GM18502 (cell line): Measurements from ENCODE around the gene SRGAP3.

Source experiments
- ATAC-seq: cut with Tn5 transposase; IDR thresholded peaks from one replicate; pipeline ENCODE4 v1.9.1; 2021; ENCODE audit warnings: mild to moderate bottlenecking; ENCODE audit not compliant: unreplicated experiment, poor library complexity

Gene SRGAP3

DNA sequence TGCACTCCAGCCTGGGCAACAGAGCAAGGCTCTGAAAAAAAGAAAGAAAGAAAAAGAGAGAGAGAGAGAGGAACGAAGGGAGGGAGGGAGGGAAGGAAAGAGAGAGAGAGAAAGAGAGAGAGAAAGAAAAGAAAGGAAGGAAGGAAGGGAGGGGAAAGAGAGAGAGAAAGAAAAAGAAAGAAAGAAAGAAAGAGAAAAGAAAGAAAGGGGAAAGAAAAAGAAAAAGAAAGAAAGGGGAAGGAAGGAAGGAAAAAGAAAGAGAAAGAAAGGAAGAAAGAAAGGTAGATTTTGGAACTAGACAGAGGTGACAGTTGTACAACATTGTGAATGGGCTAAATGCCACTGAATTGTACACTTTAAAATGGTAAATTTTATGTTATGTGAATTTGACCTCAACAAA is 5.3 kb upstream of the SRGAP3 start:
- ATAC-seq: no peak

- no peak for ATAC-seq
Measured at GRCh38 chr3:9253327-9253726, 3.9 kb upstream of the SRGAP3 start.

DNA sequence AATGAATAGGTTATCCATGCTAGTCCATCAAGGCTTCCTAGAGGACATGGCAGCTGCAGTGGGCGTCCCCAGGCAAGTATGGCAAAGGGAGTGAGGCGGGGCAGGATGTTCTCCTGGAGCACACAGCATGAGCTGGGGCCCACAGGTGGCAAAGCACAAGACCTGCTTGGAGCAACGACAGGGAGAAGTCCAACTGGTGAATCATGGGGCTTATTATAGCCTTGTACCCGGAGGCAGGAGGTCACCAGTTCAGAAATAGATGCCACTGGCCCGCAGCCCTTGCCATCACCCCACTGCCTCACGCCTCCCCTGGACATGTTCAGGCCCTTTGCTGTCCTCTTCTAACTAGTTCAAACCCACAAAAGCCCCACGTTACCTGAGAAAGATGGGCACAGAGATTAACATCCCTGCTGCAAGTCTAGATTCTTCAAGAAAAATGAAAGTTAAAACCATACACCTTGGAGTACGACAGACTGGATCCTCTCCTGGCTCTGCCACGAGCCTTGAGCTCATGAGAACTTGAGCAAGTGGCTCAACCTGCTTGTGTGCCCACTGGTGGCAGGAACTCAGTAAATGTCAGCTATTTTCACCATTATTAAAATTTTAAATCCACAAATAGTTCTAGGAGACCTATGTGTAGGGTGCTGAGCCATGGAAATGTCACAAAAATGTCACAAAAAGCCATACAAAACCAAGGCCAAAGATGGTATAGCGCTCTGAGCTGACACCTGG is 1.8 kb upstream of the SRGAP3 start:
- no peak for ATAC-seq

DNA sequence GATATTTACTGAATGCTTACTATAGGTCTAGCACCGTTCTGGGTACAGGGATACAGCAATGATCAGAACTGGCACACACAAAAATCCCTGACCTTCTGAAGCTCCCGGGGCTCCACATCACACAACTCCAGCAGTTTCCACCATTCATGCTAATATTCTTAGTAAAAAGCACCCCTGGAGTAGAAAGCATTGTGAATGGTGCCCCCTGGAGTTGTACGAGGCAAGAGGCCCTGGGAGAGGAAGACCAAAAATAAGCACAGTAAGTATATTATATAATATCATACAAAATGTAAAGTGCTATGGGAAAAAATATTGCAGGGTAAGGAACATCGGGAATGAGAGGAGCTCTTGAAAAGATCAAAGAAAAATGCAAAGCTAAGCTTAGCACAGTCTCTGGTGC is 790 bp upstream of the SRGAP3 start:
- no peak for ATAC-seq

DNA sequence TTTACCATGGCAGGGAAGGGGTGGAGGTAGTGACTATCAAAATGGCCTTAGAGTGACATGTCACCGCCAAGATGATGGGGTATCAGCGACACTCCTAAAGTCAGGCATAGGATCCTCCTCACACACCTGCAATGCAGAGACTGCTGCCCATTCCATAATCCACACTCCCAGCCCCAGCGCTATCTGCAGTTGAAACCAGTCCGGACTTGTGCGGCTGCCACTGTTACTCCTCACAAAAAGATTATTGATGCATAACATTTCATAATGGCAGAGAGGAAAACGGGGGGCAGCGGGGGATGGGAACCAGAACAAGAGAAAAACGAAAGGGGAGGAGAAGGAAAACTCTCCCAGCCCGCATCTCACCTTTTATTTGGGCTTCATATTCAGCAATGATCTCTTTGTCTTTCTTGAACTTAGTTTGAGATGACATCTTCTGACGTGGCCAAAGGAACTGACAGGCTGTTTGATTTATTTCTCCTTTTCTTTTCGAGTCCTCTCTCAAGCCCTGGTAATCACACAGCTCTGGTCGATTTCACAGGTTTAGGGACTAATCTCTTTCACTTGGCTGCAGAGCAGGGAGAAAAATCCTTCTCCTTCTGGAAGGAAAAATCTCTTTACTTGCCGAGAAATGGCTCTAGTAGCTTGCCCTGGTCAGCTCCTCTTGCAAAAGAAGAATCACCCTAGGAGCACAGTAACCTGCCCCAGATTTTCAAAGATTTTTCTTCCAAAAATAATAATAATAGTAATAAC is 749 bp downstream of the SRGAP3 start:
- ATAC-seq: no peak

DNA sequence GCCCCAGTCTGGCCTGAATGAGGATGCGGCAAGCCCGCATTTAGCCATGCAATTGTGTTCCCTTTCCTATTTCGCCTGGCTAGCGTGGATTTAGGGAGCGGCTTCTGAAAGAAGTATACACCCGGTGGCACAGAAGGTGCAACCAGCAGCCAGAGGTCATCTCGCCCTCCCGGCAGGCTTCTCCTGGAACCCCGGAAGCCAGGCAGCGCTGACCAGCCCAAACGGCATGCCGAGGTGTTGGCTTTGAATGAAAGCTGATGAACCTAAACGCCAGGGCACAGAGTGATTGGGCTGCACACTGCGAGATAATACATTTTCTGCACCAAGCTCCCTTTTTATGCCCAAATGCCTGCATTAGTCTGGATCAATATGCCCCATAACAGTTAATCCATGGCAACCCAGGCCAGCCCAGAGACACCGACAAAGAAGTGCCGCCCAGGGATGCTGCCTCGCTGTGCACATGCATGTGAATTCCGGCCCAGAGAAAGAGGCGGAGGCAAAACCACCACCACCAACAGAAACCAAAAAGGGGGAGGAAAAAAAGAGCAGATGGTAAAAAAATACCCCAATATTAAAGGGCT is 1.4 kb downstream of the SRGAP3 start:
- ATAC-seq: no peak

DNA sequence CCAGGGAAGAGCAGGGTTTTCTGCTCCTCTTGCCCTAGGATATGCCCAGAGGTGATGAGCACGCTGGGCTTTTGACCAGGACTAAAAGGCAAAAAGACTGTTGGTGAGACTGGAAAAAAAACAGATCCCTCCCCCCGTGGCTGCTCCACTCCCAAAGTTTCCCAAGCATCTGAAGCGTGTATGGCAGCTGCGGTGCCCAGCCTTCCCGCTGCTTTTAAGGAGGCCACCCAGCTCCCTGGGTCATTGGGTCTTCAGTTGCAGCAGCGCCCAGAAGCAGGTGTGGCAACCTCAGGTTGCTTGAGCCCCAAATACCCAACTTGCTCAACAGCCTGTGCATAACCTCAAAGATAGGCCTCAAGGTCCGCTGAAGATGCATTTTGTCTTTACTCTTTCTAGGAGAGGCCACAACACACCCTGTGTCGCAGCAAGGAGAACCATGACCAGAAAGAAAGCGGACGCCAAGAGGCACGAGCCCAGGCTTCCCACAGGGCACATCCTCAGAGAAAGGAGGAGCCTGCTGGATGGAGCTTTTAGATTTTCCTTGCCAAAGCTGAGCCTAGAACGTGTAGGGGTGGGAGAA is 2.0 kb downstream of the SRGAP3 start:
- no peak for ATAC-seq

GRCh38 chr3:9246189-9246588 is 3.3 kb downstream of the SRGAP3 start:
- ATAC-seq: no peak

GRCh38 chr3:9244495-9245183 is 4.8 kb downstream of the SRGAP3 start:
- ATAC-seq: no peak

DNA sequence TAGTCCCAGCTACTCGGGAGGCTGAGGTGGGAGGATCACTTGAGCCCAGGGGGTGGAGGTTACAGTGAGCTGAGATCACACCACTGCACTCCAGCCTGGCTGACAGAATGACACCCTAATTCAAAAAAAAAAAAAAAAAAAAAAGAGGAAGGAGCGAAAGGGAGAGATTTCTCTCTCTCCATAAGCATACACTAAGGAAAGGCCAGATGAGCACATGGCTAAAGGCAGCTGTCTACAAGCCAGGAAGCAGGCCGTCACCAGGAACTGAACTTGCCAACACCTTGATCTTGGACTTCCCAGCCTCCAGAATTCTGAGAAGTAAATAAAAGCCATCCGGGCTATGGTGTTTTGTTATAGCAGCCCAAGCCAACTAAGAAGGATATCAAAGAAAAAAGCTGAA is 7.5 kb downstream of the SRGAP3 start:
- ATAC-seq: no peak

- no peak for ATAC-seq
Measured at GRCh38 chr3:9239680-9240079, 9.8 kb downstream of the SRGAP3 start.

DNA sequence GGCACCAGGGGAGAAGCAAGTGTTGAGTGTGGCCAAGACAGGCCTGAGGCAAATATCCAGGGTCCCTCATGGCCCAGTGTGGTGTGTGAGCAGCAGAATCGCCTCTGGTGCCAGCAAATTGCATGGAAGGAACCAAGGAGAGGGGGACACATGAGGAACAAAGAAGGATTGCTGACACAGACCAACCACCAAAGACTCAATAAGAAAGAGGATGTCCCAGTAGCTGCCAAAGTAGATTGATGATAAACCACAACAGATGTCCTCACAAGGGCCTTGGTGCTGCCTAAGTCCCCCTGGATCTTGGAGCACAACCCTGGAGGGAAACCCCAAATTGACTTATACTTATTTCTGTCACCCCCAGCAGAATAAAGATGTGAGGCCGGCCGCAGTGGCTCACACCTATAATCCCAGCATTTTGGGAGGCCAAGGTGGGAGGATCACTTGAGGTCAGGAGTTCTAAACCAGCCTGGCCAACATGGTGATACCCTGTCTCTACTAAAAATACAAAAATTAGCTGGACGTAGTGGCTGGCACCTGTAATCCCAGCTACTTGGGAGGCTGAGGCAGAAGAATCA is 10.6 kb downstream of the SRGAP3 start:
- no peak for ATAC-seq

GRCh38 chr3:9238276-9238675 is 11.2 kb downstream of the SRGAP3 start:
- ATAC-seq: no peak

- no peak for ATAC-seq
Measured at GRCh38 chr3:9233814-9234600, 15.4 kb downstream of the SRGAP3 start.

DNA sequence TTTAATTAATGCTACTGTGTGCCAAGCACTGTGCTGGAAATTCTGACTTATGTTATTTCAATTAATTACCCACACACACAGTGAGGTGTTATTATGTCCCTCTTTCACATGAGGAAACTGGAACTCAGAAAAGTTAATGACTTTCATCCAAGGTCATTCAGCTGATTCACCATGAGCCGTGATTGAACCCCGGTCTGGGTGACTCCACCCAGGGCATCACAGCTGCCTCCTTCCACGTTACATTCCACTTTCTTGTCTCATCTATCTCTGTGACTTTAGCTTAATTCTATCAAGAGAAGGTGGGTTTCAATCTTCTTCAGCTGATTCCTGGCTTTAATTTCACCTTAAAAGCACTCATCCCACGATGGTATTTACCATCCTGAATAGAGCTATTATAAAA is 16.3 kb downstream of the SRGAP3 start:
- ATAC-seq: no peak

GRCh38 chr3:9231937-9232336 is 17.5 kb downstream of the SRGAP3 start:
- no peak for ATAC-seq

- ATAC-seq: no peak
Measured at GRCh38 chr3:9231471-9231870, 18.0 kb downstream of the SRGAP3 start.

DNA sequence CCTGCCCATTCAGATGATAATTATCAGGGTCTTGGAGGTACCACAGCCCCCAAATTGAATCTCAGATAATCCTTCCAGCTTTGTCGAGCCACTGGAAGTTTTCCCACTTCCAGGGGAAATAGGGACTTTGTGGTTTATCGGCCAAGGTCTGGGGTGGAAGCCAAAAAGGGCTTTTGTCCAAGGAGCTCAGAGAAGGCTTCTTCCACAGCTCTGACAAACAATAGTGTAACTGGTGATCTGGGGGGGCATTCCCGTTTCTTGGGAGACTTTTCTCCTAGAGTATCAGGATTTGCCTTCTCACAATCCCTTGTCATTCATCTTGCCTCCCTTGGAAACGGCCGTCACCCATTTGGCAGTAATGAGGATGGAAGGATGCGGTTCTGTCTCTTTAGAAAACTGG is 18.4 kb downstream of the SRGAP3 start:
- ATAC-seq: no peak

DNA sequence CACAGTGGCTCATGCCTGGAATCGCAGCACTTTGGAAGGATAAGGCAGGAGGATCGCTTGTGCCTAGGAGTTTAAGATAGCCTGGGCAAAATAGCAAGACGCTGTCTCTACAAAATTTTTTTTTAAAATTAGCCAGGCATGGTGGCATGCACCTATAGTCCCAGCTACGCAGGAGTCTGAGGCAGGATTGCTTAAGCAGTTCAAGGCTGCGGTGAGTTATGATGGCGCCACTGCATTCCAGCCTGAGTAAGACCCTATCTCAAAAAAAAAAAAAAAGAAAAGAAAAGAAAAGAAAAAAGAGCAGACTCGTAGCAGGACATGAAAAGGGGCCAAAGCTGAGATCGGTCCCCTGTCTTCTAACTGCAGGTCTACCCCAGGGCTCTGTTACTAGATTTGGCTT is 18.9 kb downstream of the SRGAP3 start:
- ATAC-seq: no peak

- no peak for ATAC-seq
Measured at GRCh38 chr3:9229879-9230278, 19.6 kb downstream of the SRGAP3 start.
